Pancreas (tissue), 10 donors: Measurements from ENCODE around the gene ACE2. TPM values are rescaled to one million over a fixed set of nuclear protein-coding genes. Genes with fewer than 3 reads are reported as not detected.

Experiments used
- ATAC-seq, 4 donors: fragments of 200-7000 bp; cut with Tn5 transposase; one replicate each; pipeline versions ENCODE4 v1.8.0 to v1.9.1; 2020; ENCODE audit warnings: mild to moderate bottlenecking in 4 of 4, moderate library complexity in 4 of 4
- DNase-seq, 6 donors: peaks; one replicate each; pipeline ENCODE4 v3.0.0-alpha.2; 2020
- FAIRE-seq: peaks from 2 replicates; lab custom pipeline; 2012; peaks lifted over from hg19 to GRCh38; lab: Jason Lieb, UNC
- H3K27ac ChIP-seq, 4 donors: fragments of 200-600 bp; sonication (generic); 1 replicate in 3 of 4; 2 replicates in 1 of 4; pipeline versions ENCODE4 v1.5.0 to v1.8.0; 2020
- H3K27me3 ChIP-seq, 4 donors: fragments of 200-600 bp; one replicate each; pipeline ENCODE4 v1.8.0; 2021
- H3K36me3 ChIP-seq, 3 donors: fragments of 200-600 bp; sonication (generic) in 1 of 3; one replicate each; pipeline versions ENCODE4 v1.5.0 to v1.8.0; 2020 to 2021
- H3K4me1 ChIP-seq, 3 donors: fragments of 200-600 bp; one replicate each; pipeline ENCODE4 v1.8.0; 2021
- H3K4me3 ChIP-seq, 4 donors: fragments of 200-600 bp; sonication (generic) in 2 of 4; one replicate each; pipeline versions ENCODE4 v1.5.0 to v1.8.0; 2020 to 2021
- H3K9me3 ChIP-seq, 4 donors: fragments of 200-600 bp; one replicate each; pipeline ENCODE4 v1.8.0; 2021
- CTCF ChIP-seq, 4 donors: fragments of 200-600 bp; sonication (generic) in 3 of 4; IDR thresholded peaks; one replicate each; pipeline versions ENCODE4 v1.5.0 to v1.8.0; 2021; ENCODE audit warnings: antibody characterized with exemption in 4 of 4
- WGBS, 2 donors: extraction: QIAGEN DNeasy Blood & Tissue Kit; methylation state at CpG; one replicate each; pipeline ENCODE4 v1.1.7; 2013; 5-methylcytosine and 5-hydroxymethylcytosine counted together
- intact Hi-C, 3 donors: fragments of 100-400 bp; cut with DNase I; formaldehyde crosslinking; loops; one replicate each; pipeline versions ENCODE4 v1.11.1 to v1.14.2; 2022
- polyA plus RNA-seq, 2 donors: library from polyadenylated mRNA; stranded (reverse); fragments of 200-250 nt; gene quantifications; one replicate each; pipeline ENCODE4 v1.2.3, GENCODE V29; 2013
- total RNA-seq, 6 donors: library from RNA; stranded (reverse); fragmentation: NEBNext Ultra II Directional in 4 of 6; extraction: Animal tissue kit (Norgen Biotek cat#: 25700) in 4 of 6; gene quantifications; one replicate each; pipeline versions ENCODE4 v1.2.1 to v1.2.4, GENCODE V29; 2021 to 2023
- donor health status: healthy with polysubstance abuse.
- donor health status: DM: no; HTN: no; CAD: no; lungs with moderate emphysema.
- donor health status: DM: no; HTN: no; CAD: no.
- donor health status: control.
- donor health status: control.
- donor health status: Bipolar disorder and iron deficiency.
- donor health status: DM: yes; HTN: yes; CAD: no.
- donor health status: DM: no; HTN: no; CAD: no.
- donor health status: DM: no; HTN: no; CAD: no.
- donor health status: DM: yes; HTN: yes; CAD: no.

The ACE2 gene
- total and polyA plus RNA-seq, 8 donors = 0.49 to 3.4 (median 1.8) TPM

DNA sequence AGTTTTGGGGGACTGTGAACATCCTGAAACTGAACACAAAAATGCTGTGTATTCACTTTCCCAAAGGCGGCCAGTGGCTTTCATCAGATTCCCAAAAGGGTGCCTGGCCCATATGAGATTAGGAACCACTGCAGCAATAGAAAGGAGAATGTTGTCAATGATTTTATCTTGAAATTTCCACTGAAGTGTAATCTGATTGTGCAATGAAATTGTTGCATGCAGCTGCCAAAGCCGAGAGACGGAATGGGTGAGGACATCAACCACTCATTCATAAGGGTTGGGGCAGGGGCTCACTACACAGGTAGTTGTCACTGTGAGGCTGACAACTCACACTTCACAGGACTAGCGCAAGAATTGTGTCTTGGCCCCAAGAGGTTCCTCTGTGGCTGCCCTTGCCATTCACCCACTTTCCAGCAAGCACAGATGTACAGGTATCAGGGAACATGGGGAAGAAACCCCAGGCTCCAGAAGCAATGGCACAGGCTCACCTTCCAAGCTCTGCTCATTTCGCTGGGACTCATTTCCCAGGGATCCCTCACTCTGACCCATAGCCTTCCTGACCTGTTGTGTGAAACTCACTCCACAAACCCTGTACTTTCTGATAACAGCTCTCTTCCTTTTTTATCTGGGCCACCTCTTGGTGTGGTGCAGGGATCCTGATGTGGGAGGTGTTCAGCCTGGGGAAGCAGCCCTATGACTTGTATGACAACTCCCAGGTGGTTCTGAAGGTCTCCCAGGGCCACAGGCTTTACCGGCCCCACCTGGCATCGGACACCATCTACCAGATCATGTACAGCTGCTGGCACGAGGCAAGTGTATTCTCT, 51.4 kb downstream of the ACE2 start:
- WGBS, 2 donors = 65 to 71% methylated on average over 8 of the region's 8 CpGs
- DNase-seq (no peak), FAIRE-seq (no peak), ATAC-seq (no peak)
- no peaks in the 10 kb centered on the region for H3K9me3 ChIP-seq
- H3K27me3 ChIP-seq = no peaks in the 10 kb centered on the region
- no peak overlapping the region for H3K27ac ChIP-seq
- no peak for TF ChIP-seq CTCF (IDR thresholded peaks at IDR 0.05)
- no peaks in the 10 kb centered on the region for H3K4me1 ChIP-seq
- H3K4me3 ChIP-seq = no peak overlapping the region
- intact Hi-C loops = no loop called here
- H3K36me3 ChIP-seq = no peaks in the 10 kb centered on the region

- Histone ChIP-seq H3K27ac (no peak overlapping the region), H3K27me3 (no peaks in the 10 kb centered on the region), H3K4me1 (no peaks in the 10 kb centered on the region), H3K36me3 (no peaks in the 10 kb centered on the region), H3K9me3 (no peaks in the 10 kb centered on the region), H3K4me3 (no peak overlapping the region)
- no peak for TF ChIP-seq CTCF (IDR thresholded peaks at IDR 0.05)
- intact Hi-C loops = no loop called here
- ATAC-seq (no peak), FAIRE-seq (no peak), DNase-seq (no peak)
- 82 to 85% methylated on average over 2 of the region's 2 CpGs for WGBS, 2 donors
Observed at GRCh38 chrX:15547356-15547755, 53.4 kb downstream of the ACE2 start.

GRCh38 chrX:15546745-15547144, 54.0 kb downstream of the ACE2 start:
- ATAC-seq (no peak), DNase-seq (no peak), FAIRE-seq (no peak)
- TF ChIP-seq CTCF (IDR thresholded peaks at IDR 0.05) = no peak
- 56 to 65% methylated on average over 5 of the region's 5 CpGs for WGBS, 2 donors
- Histone ChIP-seq H3K9me3 (no peaks in the 10 kb centered on the region), H3K4me3 (no peak overlapping the region), H3K27me3 (peaks cover 0 to 2% (median 0%) of the 10 kb centered on the region in 4 donors), H3K36me3 (no peaks in the 10 kb centered on the region), H3K27ac (no peak overlapping the region), H3K4me1 (no peaks in the 10 kb centered on the region)
- intact Hi-C loops = no loop called here

- Histone ChIP-seq H3K9me3 (no peaks in the 10 kb centered on the region), H3K4me3 (no peak overlapping the region), H3K27ac (no peak overlapping the region), H3K4me1 (no peaks in the 10 kb centered on the region), H3K27me3 (peaks cover 0 to 8% (median 0%) of the 10 kb centered on the region in 4 donors), H3K36me3 (no peaks in the 10 kb centered on the region)
- intact Hi-C loops = no loop called here
- 58 to 63% methylated on average over 6 of the region's 6 CpGs for WGBS, 2 donors
- no peak for TF ChIP-seq CTCF (IDR thresholded peaks at IDR 0.05)
- no peak for FAIRE-seq
- no peak for DNase-seq
- ATAC-seq = no peak
Observed at GRCh38 chrX:15530318-15530717, 70.4 kb downstream of the ACE2 start.

GRCh38 chrX:15529165-15529564, 71.6 kb downstream of the ACE2 start:
- no peak for TF ChIP-seq CTCF (IDR thresholded peaks at IDR 0.05)
- no peak for ATAC-seq
- intact Hi-C loops = no loop called here

More at GRCh38 chrX:15529165-15529564, 71.6 kb downstream of the ACE2 start:
- no peak overlapping the region for H3K27ac ChIP-seq
- no peaks in the 10 kb centered on the region for H3K4me1 ChIP-seq
- no peaks in the 10 kb centered on the region for H3K36me3 ChIP-seq
- H3K27me3 ChIP-seq = peaks cover 0 to 5% (median 0%) of the 10 kb centered on the region in 4 donors
- H3K4me3 ChIP-seq = no peak overlapping the region
- FAIRE-seq (no peak), DNase-seq (no peak)
- H3K9me3 ChIP-seq = no peaks in the 10 kb centered on the region
